Uterus (tissue), 2 donors: ENCODE measurements around the gene COL28A1.

ENCODE experiments used
- POLR2A ChIP-seq, 2 donors: fragments of 450-650 bp; IDR thresholded peaks; one replicate each; pipeline ENCODE4 v1.6.1; 2016; ENCODE audit warnings: antibody characterized with exemption in 2 of 2, mild to moderate bottlenecking in 1 of 2, moderate library complexity in 1 of 2
- TF ChIP-seq, protein P1 (sequence below), 4 experiments: fragments of 200-600 bp in 2 of 4; fragments of 450-650 bp in 2 of 4; sonication (generic) in 2 of 4; IDR thresholded peaks; one replicate each; pipeline ENCODE4 v1.5.1; 2016 to 2019; ENCODE audit warnings: antibody characterized with exemption in 4 of 4, mild to moderate bottlenecking in 2 of 4, moderate library complexity in 1 of 4

GRCh38 chr7:7424151-7424873 is 111.4 kb downstream of the COL28A1 start:
- TF ChIP-seq, protein P1, sequence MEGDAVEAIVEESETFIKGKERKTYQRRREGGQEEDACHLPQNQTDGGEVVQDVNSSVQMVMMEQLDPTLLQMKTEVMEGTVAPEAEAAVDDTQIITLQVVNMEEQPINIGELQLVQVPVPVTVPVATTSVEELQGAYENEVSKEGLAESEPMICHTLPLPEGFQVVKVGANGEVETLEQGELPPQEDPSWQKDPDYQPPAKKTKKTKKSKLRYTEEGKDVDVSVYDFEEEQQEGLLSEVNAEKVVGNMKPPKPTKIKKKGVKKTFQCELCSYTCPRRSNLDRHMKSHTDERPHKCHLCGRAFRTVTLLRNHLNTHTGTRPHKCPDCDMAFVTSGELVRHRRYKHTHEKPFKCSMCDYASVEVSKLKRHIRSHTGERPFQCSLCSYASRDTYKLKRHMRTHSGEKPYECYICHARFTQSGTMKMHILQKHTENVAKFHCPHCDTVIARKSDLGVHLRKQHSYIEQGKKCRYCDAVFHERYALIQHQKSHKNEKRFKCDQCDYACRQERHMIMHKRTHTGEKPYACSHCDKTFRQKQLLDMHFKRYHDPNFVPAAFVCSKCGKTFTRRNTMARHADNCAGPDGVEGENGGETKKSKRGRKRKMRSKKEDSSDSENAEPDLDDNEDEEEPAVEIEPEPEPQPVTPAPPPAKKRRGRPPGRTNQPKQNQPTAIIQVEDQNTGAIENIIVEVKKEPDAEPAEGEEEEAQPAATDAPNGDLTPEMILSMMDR (IDR thresholded peaks at IDR 0.05): peak; percentile 62 to 74 (median 71)
- no peak for TF ChIP-seq POLR2A (IDR thresholded peaks at IDR 0.05)
